WERI-Rb-1 (cell line): Measurements from ENCODE around the gene KRT1.

Source experiments
- DNase-seq: peaks from one replicate; pipeline ENCODE4 v3.0.0-alpha.2; 2020
- H3K27ac ChIP-seq: fragments of 250-450 bp; sonication (Bioruptor Pico); 2 replicates; pipeline ENCODE4 v1.5.1; 2020; ENCODE audit warnings: mild to moderate bottlenecking, moderate library complexity
- H3K27me3 ChIP-seq: fragments of 250-450 bp; sonication (Bioruptor Pico); 2 replicates; pipeline ENCODE4 v1.5.1; 2021; ENCODE audit warnings: mild to moderate bottlenecking, low read depth, moderate library complexity; ENCODE audit not compliant: insufficient read depth, severe bottlenecking
- H3K36me3 ChIP-seq: fragments of 250-450 bp; sonication (Bioruptor Pico); 2 replicates; pipeline ENCODE4 v1.5.1; 2020; ENCODE audit warnings: mild to moderate bottlenecking, moderate library complexity
- H3K4me3 ChIP-seq: 2 replicates; pipeline ENCODE4 v1.5.1; 2011; ENCODE audit warnings: low read depth, mild to moderate bottlenecking, control low read depth, low read length
- H3K9me3 ChIP-seq: fragments of 250-450 bp; sonication (Bioruptor Pico); 2 replicates; pipeline ENCODE4 v1.5.1; 2021; ENCODE audit warnings: mild to moderate bottlenecking, moderate library complexity; ENCODE audit not compliant: severe bottlenecking
- CTCF ChIP-seq: IDR thresholded peaks from 2 replicates; pipeline ENCODE4 v1.5.1; 2011; ENCODE audit warnings: low read depth, mild to moderate bottlenecking, control low read depth, inconsistent platforms, low read length

The KRT1 gene

GRCh38 chr12:52669426-52669825 lies 10.8 kb downstream of the KRT1 start:
- TF ChIP-seq CTCF: no peak
- no peaks in the 10 kb centered on the region for H3K36me3 ChIP-seq
- no peak overlapping the region for H3K27ac ChIP-seq
- peaks cover 86% of the 10 kb centered on the region for H3K27me3 ChIP-seq
- H3K9me3 ChIP-seq: no peaks in the 10 kb centered on the region
- no peak overlapping the region for H3K4me3 ChIP-seq
- DNase-seq: no peak

- H3K27me3 ChIP-seq: peaks cover 86% of the 10 kb centered on the region
- no peak overlapping the region for H3K27ac ChIP-seq
- no peak overlapping the region for H3K4me3 ChIP-seq
- no peaks in the 10 kb centered on the region for H3K9me3 ChIP-seq
- no peak for DNase-seq
- TF ChIP-seq CTCF: no peak
- H3K36me3 ChIP-seq: no peaks in the 10 kb centered on the region
Measured at GRCh38 chr12:52667931-52668330, 12.3 kb downstream of the KRT1 start.

GRCh38 chr12:52667509-52667908 lies 12.7 kb downstream of the KRT1 start:
- H3K27ac ChIP-seq: no peak overlapping the region
- no peak overlapping the region for H3K4me3 ChIP-seq
- no peaks in the 10 kb centered on the region for H3K9me3 ChIP-seq
- H3K36me3 ChIP-seq: no peaks in the 10 kb centered on the region
- no peak for TF ChIP-seq CTCF
- H3K27me3 ChIP-seq: peaks cover 86% of the 10 kb centered on the region
- DNase-seq: no peak

GRCh38 chr12:52666471-52666870 lies 13.7 kb downstream of the KRT1 start:
- Histone ChIP-seq H3K9me3 (no peaks in the 10 kb centered on the region), H3K27me3 (peaks cover 88% of the 10 kb centered on the region), H3K36me3 (no peaks in the 10 kb centered on the region), H3K27ac (no peak overlapping the region), H3K4me3 (no peak overlapping the region)
- no peak for TF ChIP-seq CTCF
- no peak for DNase-seq

GRCh38 chr12:52663420-52663819 lies 16.8 kb downstream of the KRT1 start:
- H3K36me3 ChIP-seq: no peaks in the 10 kb centered on the region
- H3K27ac ChIP-seq: no peak overlapping the region
- DNase-seq: no peak
- H3K27me3 ChIP-seq: peaks cover 94% of the 10 kb centered on the region
- no peak for TF ChIP-seq CTCF
- no peaks in the 10 kb centered on the region for H3K9me3 ChIP-seq
- no peak overlapping the region for H3K4me3 ChIP-seq

GRCh38 chr12:52662918-52663229 lies 17.3 kb downstream of the KRT1 start:
- DNase-seq: no peak
- Histone ChIP-seq H3K4me3 (no peak overlapping the region), H3K9me3 (no peaks in the 10 kb centered on the region), H3K36me3 (no peaks in the 10 kb centered on the region), H3K27ac (no peak overlapping the region), H3K27me3 (peaks cover 94% of the 10 kb centered on the region)
- TF ChIP-seq CTCF: no peak
